K562 (cell line): ENCODE data around the gene BSN. TPM values are rescaled to one million over a fixed set of nuclear protein-coding genes. Genes with fewer than 3 reads are reported as not detected.

Experiments used
- ATAC-seq: fragments of 200-7000 bp; cut with Tn5 transposase; 3 replicates; pipeline ENCODE4 v1.9.1; 2020; ENCODE audit warnings: moderate library complexity
- BruUV-seq: library from RNA; stranded (reverse); fragments of 400-500 nt; replicated peaks from 2 replicates; lab custom pipeline; 2021; lab: Mats Ljungman, UMichigan
- CTCF ChIA-PET: fragments of 300-600 bp; formaldehyde crosslinking; extraction: SDS; loops from one replicate; lab custom pipeline; 2021; ENCODE audit warnings: low intra/inter-chr PET ratio; lab: Yijun Ruan, JAX
- POLR2A ChIA-PET: fragments of 300-600, 350-650 bp; sonication (Branson Sonifier 250); formaldehyde crosslinking; extraction: SDS; loops from one replicate; lab custom pipeline; 2021; ENCODE audit warnings: antibody characterized with exemption, inconsistent platforms; lab: Yijun Ruan, JAX
- DNase-seq, 4 experiments: peaks; one replicate each; pipeline versions ENCODE4 v3.0.0 to v3.0.0-alpha.2; 2011 to 2018; ENCODE audit warnings: low spot score in 3 of 4, mixed read lengths in 3 of 4; ENCODE audit errors: extremely low read depth in 1 of 4
- FAIRE-seq: peaks from 2 replicates; lab custom pipeline; 2011; peaks lifted over from hg19 to GRCh38; lab: Jason Lieb, UNC
- H2AFZ ChIP-seq: 2 replicates; pipeline ENCODE4 v1.6.0; 2011; ENCODE audit warnings: low read depth, low read length, control low read depth, inconsistent platforms
- H3K27ac ChIP-seq: fragments of 200-600 bp; 3 replicates; pipeline ENCODE4 v1.8.0; 2011; ENCODE audit warnings: low read depth, mild to moderate bottlenecking, control low read depth, inconsistent platforms, low read length, moderate library complexity, mixed read lengths; ENCODE audit errors: extremely low read depth
- H3K27me3 ChIP-seq, 2 experiments: fragments of 300-600 bp in 1 of 2; 2 replicates in 1 of 2; 3 replicates in 1 of 2; pipeline versions ENCODE4 v1.6.0 to v1.8.0; 2011; ENCODE audit warnings: inconsistent platforms in 2 of 2, low read length in 2 of 2, mild to moderate bottlenecking in 1 of 2, mixed read lengths in 1 of 2, moderate library complexity in 1 of 2; ENCODE audit not compliant: control insufficient read depth in 2 of 2, insufficient read depth in 2 of 2
- H3K36me3 ChIP-seq: fragments of 300-600 bp; 3 replicates; pipeline ENCODE4 v1.8.0; 2011; ENCODE audit warnings: mild to moderate bottlenecking, low read length, inconsistent platforms; ENCODE audit not compliant: control insufficient read depth, insufficient read depth
- H3K4me1 ChIP-seq, 2 experiments: fragments of 200-600 bp in 1 of 2; replicated peaks in 1 of 2; 2 replicates in 1 of 2; 3 replicates in 1 of 2; pipeline versions ENCODE4 v1.5.1 to v1.8.0; 2011; ENCODE audit warnings: inconsistent platforms in 2 of 2, low read length in 2 of 2, mild to moderate bottlenecking in 1 of 2, mixed read lengths in 1 of 2, moderate library complexity in 1 of 2; ENCODE audit not compliant: control insufficient read depth in 2 of 2, insufficient read depth in 2 of 2
- H3K4me2 ChIP-seq: 2 replicates; pipeline ENCODE4 v1.6.1; 2011; ENCODE audit warnings: low read length, control low read depth, inconsistent platforms, mixed read lengths; ENCODE audit not compliant: insufficient read depth
- H3K4me3 ChIP-seq: fragments of 200-600 bp; sonication (generic), shearing (Covaris generic); 2 replicates; pipeline ENCODE4 v1.5.1; 2016; ENCODE audit warnings: control low read depth, inconsistent platforms
- H3K79me2 ChIP-seq: fragments of 200-600 bp; 3 replicates; pipeline ENCODE4 v1.8.0; 2011; ENCODE audit warnings: low read length, inconsistent platforms; ENCODE audit not compliant: control insufficient read depth, insufficient read depth
- H3K9ac ChIP-seq, 2 experiments: 2 replicates each; pipeline versions ENCODE4 v1.6.0 to v1.6.1; 2011; ENCODE audit warnings: low read depth in 2 of 2, low read length in 2 of 2, control low read depth in 1 of 2, inconsistent platforms in 1 of 2, mild to moderate bottlenecking in 1 of 2, mixed read lengths in 1 of 2; ENCODE audit not compliant: insufficient read depth in 1 of 2
- H3K9me1 ChIP-seq: one replicate; pipeline ENCODE4 v1.6.0; 2011; ENCODE audit warnings: inconsistent platforms, mild to moderate bottlenecking, low read length, moderate library complexity; ENCODE audit not compliant: control insufficient read depth, insufficient read depth
- H3K9me3 ChIP-seq: replicated peaks from 2 replicates; pipeline ENCODE4 v1.5.1; 2011; ENCODE audit warnings: low read depth, low read length, inconsistent platforms; ENCODE audit not compliant: control insufficient read depth, insufficient read depth
- H4K20me1 ChIP-seq: replicated peaks from 2 replicates; pipeline ENCODE4 v1.6.1; 2011; ENCODE audit warnings: low read length, inconsistent platforms, mixed read lengths; ENCODE audit not compliant: control insufficient read depth, insufficient read depth
- ARID2 ChIP-seq: fragments of 450-650 bp; IDR thresholded peaks from 2 replicates; pipeline ENCODE4 v1.6.1; 2017; ENCODE audit warnings: antibody characterized with exemption, mild to moderate bottlenecking
- FOXA1 ChIP-seq: fragments of 450-650 bp; IDR thresholded peaks from 2 replicates; pipeline ENCODE4 v1.6.1; 2016; ENCODE audit warnings: mild to moderate bottlenecking, borderline replicate concordance
- GTF3C2 ChIP-seq: IDR thresholded peaks from 3 replicates; pipeline ENCODE4 v1.6.1; 2011; ENCODE audit warnings: borderline replicate concordance, mild to moderate bottlenecking, moderate library complexity; ENCODE audit not compliant: insufficient read length; ENCODE audit errors: extremely low read depth
- KLF6 ChIP-seq: fragments of 250-450 bp; sonication (Bioruptor Pico); IDR thresholded peaks from 2 replicates; pipeline ENCODE4 v1.4.0; 2020; ENCODE audit warnings: mild to moderate bottlenecking, moderate library complexity, borderline replicate concordance
- MAX ChIP-seq: sonication (generic); formaldehyde crosslinking; IDR thresholded peaks from 2 replicates; pipeline ENCODE4 v1.9.0; 2022; ENCODE audit warnings: mild to moderate bottlenecking, missing genetic modification reagents
- NFYB ChIP-seq: IDR thresholded peaks from 2 replicates; pipeline ENCODE4 v1.6.1; 2011; ENCODE audit warnings: mild to moderate bottlenecking, moderate library complexity; ENCODE audit not compliant: insufficient read length; ENCODE audit errors: extremely low read depth
- SMARCA4 ChIP-seq: fragments of 450-650 bp; IDR thresholded peaks from 2 replicates; pipeline ENCODE4 v1.6.1; 2016
- SREBF2 ChIP-seq: sonication (generic); formaldehyde crosslinking; IDR thresholded peaks from 2 replicates; pipeline ENCODE4 v1.4.0; 2020; ENCODE audit warnings: mild to moderate bottlenecking, missing genetic modification reagents
- TCF7L2 ChIP-seq: fragments of 150-350 bp; IDR thresholded peaks from 2 replicates; pipeline ENCODE4 v1.6.1; 2016; ENCODE audit warnings: low read depth, mild to moderate bottlenecking, low read length, moderate library complexity
- TFAP4 ChIP-seq: sonication (generic); formaldehyde crosslinking; IDR thresholded peaks from 2 replicates; pipeline ENCODE4 v1.8.0; 2022; ENCODE audit warnings: missing genetic modification reagents, mild to moderate bottlenecking, moderate library complexity, borderline replicate concordance
- TSC22D4 ChIP-seq: fragments of 450-650 bp; IDR thresholded peaks from 2 replicates; pipeline ENCODE4 v1.6.1; 2016; ENCODE audit warnings: missing genetic modification characterization, missing biosample characterization, control low read depth
- ZNF133 ChIP-seq: fragments of 250-450 bp; sonication (Bioruptor Pico); IDR thresholded peaks from 2 replicates; pipeline ENCODE4 v1.4.0; 2020; ENCODE audit warnings: mild to moderate bottlenecking
- ZNF224 ChIP-seq: sonication (generic); formaldehyde crosslinking; IDR thresholded peaks from 2 replicates; pipeline ENCODE4 v1.8.0; 2022; ENCODE audit warnings: mild to moderate bottlenecking, missing genetic modification reagents
- ZNF764 ChIP-seq: fragments of 250-450 bp; sonication (Bioruptor Pico); IDR thresholded peaks from 2 replicates; pipeline ENCODE4 v1.4.0; 2020; ENCODE audit warnings: low read depth, mild to moderate bottlenecking, moderate library complexity
- WGBS: fragments of 100-300 bp; shearing (Covaris generic); methylation state at CpG from one replicate; pipeline ENCODE4 v1.1.6; 2016; ENCODE audit warnings: low coverage, mixed read lengths; ENCODE audit not compliant: insufficient coverage; ENCODE audit errors: missing lambda C conversion rate; 5-methylcytosine and 5-hydroxymethylcytosine counted together
- in situ Hi-C: fragments of 300-500 bp; cut with MboI; formaldehyde crosslinking; loops from 4 replicates; pipeline ENCODE4 v1.15.0; 2018; ENCODE audit warnings: inconsistent platforms, mixed read lengths
- intact Hi-C: fragments of 100-400 bp; cut with micrococcal nuclease; formaldehyde crosslinking; loops from 2 replicates; pipeline ENCODE4 v1.14.2; 2022
- polyA plus RNA-seq, 8 experiments: library from polyadenylated mRNA; depleted of rRNA in 4 of 8; stranded (reverse) in 5 of 8; unstranded in 3 of 8; fragments of >200 nt; fragmentation: Nextera tagmentation in 2 of 8; fragmentation: Illumina TruSeq in 1 of 8; extraction: Ambion mirVana in 2 of 8; extraction: Trizol in 1 of 8; gene quantifications; 2 replicates each; pipeline versions ENCODE4 v1.2.1 to v1.2.3, GENCODE V29; 2011 to 2014; ENCODE audit warnings: inconsistent platforms in 1 of 8, missing spikeins in 1 of 8
- total RNA-seq, 7 experiments: library from RNA; depleted of rRNA in 6 of 7; stranded (reverse); fragments of >200 nt in 6 of 7; fragmentation: Illumina TruSeq in 2 of 7; extraction: Trizol in 2 of 7; gene quantifications; 2 replicates each; pipeline versions ENCODE4 v1.2.1 to v1.2.3, GENCODE V29; 2011 to 2021; ENCODE audit warnings: low replicate concordance in 1 of 7

The BSN gene
- total and polyA plus RNA-seq, 9 of the 15 experiments (the other 6 are each of a cell fraction or from before 2014, with no cell fraction given), result 0.03 to 1.5 (median 0.29) TPM

GRCh38 chr3:49536875-49537533, 17.3 kb upstream of the BSN start (continued):
- TF ChIP-seq GTF3C2 (no peak), FOXA1 (no peak), TSC22D4 (tag) (no peak)

- intact Hi-C loops (loop anchor here (1.0 kb wide), 3 partner anchors 86 to 160 kb away; no protein-coding TSS in a partner anchor), in situ Hi-C loops (loop anchor here (5.0 kb wide), 1 partner anchor 132 kb away; the partner anchor contains the start of gene APEH)
- peak overlapping the region; percentile 45 for H3K4me3 ChIP-seq
- ATAC-seq (peak; percentile 100), FAIRE-seq (peak; percentile 75), DNase-seq (peak; percentile 91 to 93 (median 92))
- peak overlapping the region; percentile 85 for H3K4me2 ChIP-seq
- H3K27ac ChIP-seq, result peak overlapping the region; percentile 40; the same call in 2 of the 3 replicates
- no TSS peak for BruUV-seq
- ChIA-PET CTCF (interaction anchor here (0.5 to 1.9 kb wide), 2 partner anchors 132 to 704 kb away, joined by 3 to 21 read pairs; no protein-coding TSS in a partner anchor), POLR2A (interaction anchor here (0.6 to 1.7 kb wide), 8 partner anchors 11 to 374 kb away, joined by 3 to 5 read pairs (median 4); no protein-coding TSS in a partner anchor)
- H3K4me1 ChIP-seq, result peaks cover 2 to 11% of the 10 kb centered on the region in 2 experiments; a peak in 3 of 5 replicates
- 0 out of 2 replicates have a peak, but pooled peaks cover 2% of the 10 kb centered on the region for H3K9me3 ChIP-seq
- H4K20me1 ChIP-seq, result no peaks in the 10 kb centered on the region
- no peaks in the 10 kb centered on the region for H3K9me1 ChIP-seq
- H2AFZ ChIP-seq, result peak overlapping the region; percentile 98
- H3K79me2 ChIP-seq, result no peaks in the 10 kb centered on the region
- H3K36me3 ChIP-seq, result no peaks in the 10 kb centered on the region
- WGBS, result 2% methylated on average over 27 of the region's 63 CpGs
- peak overlapping the region; percentile 57 to 90 for H3K9ac ChIP-seq
- peaks cover 5 to 8% of the 10 kb centered on the region in 2 experiments; a peak in 3 of 5 replicates for H3K27me3 ChIP-seq
- peak; percentile 21; the same call in 1 of the 2 replicates for TF ChIP-seq ARID2
- TF ChIP-seq TFAP4 (CRISPR knock-in tag), result peak; percentile 53; the same call in 1 of the 2 replicates
- peak; percentile 96 for TF ChIP-seq ZNF764 (CRISPR knock-in tag)
- no peak for TF ChIP-seq SMARCA4
- no peak for TF ChIP-seq NFYB
- TF ChIP-seq KLF6 (CRISPR knock-in tag), result no peak
- no peak for TF ChIP-seq ZNF224
- no peak for TF ChIP-seq ZNF133
- no peak for TF ChIP-seq SREBF2 (CRISPR knock-in tag)
- TF ChIP-seq MAX (CRISPR knock-in tag), result 0 out of 2 replicates have a peak, but pooled peaks have one; percentile 7
- TF ChIP-seq TCF7L2, result no peak
Observed at GRCh38 chr3:49539659-49540560, 14.4 kb upstream of the BSN start.
